ENCODE results near the gene DCAF4. TPM values are rescaled to one million over a fixed set of nuclear protein-coding genes. Genes with fewer than 3 reads are reported as not detected.

Gene DCAF4
- total RNA-seq, 4 donors from 2014 or later = 9.0 to 22.6 (median 19.8) TPM

GRCh38 chr14:72893636-72894322 lies 32.5 kb upstream of the DCAF4 start, which contains the start of gene DPF3:
Gene DPF3 (minus strand): TSS chr14:72894101. CDS start chr14:72894088, 13 bp downstream.
- H3K27ac ChIP-seq = peak within 1 kb of the TSS; percentile 6 to 79 (median 69)
- peaks cover 0 to 37% (median 3%) of the 10 kb centered on the region in 3 donors for H3K4me1 ChIP-seq
- peaks cover 44% of the 10 kb centered on the region for H3K27me3 ChIP-seq
- TF ChIP-seq POLR2AphosphoS5 (IDR thresholded peaks at IDR 0.05) (no peak), POLR2A (IDR thresholded peaks at IDR 0.05) (no peak), EP300 (IDR thresholded peaks at IDR 0.05) (no peak)
- TF ChIP-seq, protein P1, sequence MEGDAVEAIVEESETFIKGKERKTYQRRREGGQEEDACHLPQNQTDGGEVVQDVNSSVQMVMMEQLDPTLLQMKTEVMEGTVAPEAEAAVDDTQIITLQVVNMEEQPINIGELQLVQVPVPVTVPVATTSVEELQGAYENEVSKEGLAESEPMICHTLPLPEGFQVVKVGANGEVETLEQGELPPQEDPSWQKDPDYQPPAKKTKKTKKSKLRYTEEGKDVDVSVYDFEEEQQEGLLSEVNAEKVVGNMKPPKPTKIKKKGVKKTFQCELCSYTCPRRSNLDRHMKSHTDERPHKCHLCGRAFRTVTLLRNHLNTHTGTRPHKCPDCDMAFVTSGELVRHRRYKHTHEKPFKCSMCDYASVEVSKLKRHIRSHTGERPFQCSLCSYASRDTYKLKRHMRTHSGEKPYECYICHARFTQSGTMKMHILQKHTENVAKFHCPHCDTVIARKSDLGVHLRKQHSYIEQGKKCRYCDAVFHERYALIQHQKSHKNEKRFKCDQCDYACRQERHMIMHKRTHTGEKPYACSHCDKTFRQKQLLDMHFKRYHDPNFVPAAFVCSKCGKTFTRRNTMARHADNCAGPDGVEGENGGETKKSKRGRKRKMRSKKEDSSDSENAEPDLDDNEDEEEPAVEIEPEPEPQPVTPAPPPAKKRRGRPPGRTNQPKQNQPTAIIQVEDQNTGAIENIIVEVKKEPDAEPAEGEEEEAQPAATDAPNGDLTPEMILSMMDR (IDR thresholded peaks at IDR 0.05) = no peak
- WGBS, 2 donors (ENCODE audit: low coverage in 1 of 2) = 0% methylated on average over 3 to 15 of the region's 54 CpGs
- H3K4me3 ChIP-seq = peak within 1 kb of the TSS; percentile 72 to 89
- ATAC-seq = peak; percentile 99
- no peaks in the 10 kb centered on the region for H3K36me3 ChIP-seq
- H3K9me3 ChIP-seq = no peaks in the 10 kb centered on the region

DNA sequence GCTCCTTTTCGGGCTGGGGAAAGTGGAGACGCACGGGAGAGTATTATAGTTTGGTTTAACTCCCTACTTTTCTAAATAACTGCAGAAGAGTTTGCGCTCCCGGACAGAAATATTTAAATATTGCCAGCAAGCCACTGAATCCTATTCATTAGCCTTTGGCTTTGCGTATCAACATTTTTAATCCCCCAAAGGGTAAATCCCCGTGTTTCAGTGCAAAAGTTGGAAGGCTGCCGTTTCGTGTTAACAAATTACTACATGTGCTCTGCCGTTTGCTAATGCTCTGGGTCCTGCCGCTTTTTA lies 32.0 kb upstream of the DCAF4 start:
- H3K27ac ChIP-seq = peak overlapping the region; percentile 6 to 79 (median 64)
- H3K9me3 ChIP-seq = no peaks in the 10 kb centered on the region
- H3K36me3 ChIP-seq = no peaks in the 10 kb centered on the region
- 0% methylated on average over 5 to 11 of the region's 11 CpGs for WGBS, 2 donors (ENCODE audit: low coverage in 1 of 2)
- peak overlapping the region; percentile 72 to 89 for H3K4me3 ChIP-seq
- peaks cover 39% of the 10 kb centered on the region for H3K27me3 ChIP-seq
- TF ChIP-seq POLR2AphosphoS5 (IDR thresholded peaks at IDR 0.05) = no peak
- TF ChIP-seq, protein P1 (IDR thresholded peaks at IDR 0.05) = no peak
- no peak for TF ChIP-seq EP300 (IDR thresholded peaks at IDR 0.05)
- no peak for TF ChIP-seq POLR2A (IDR thresholded peaks at IDR 0.05)
- no peak for ATAC-seq
- peaks cover 0 to 37% (median 3%) of the 10 kb centered on the region in 3 donors for H3K4me1 ChIP-seq

DNA sequence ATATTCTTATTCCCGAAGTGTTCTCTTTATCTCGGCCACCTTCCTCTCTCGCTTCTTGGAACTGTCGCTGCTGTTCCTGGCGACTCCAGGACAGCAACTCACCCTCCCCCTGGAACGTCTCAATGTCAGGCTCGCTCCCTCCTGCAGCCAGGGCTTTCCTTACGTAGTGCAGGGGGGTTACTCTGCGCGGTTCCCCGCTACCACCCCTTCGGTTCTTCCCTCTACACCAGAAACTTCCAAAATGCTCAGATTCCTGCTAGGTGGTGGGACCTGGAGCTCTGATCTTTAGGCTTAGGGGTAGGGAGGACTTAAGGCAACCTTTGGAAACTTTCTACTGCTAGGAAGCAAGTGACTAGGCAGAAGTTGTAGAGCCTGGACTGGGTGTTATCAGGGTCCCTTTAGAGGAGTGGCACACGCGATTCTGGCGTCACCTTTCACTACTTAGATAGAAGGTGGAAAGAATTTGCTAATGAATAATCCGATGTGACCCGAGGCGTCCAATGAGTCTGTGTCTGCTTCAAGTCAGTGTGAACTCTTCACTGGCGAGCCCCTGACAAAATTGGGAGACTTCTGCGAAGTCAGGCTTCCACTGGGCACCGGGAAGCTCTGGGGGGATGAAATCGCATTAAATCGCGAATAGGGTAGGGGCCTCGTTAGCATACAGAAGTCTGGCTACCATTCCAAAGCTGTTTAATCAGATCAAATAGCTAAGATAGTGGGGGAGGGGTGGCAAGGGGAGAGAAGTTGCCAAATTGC lies 31.5 kb upstream of the DCAF4 start:
- H3K27ac ChIP-seq = peak overlapping the region; percentile 6 to 79 (median 64)
- peak overlapping the region; percentile 72 to 89 for H3K4me3 ChIP-seq
- H3K9me3 ChIP-seq = no peaks in the 10 kb centered on the region
- peak; percentile 27 for ATAC-seq
- TF ChIP-seq POLR2AphosphoS5 (IDR thresholded peaks at IDR 0.05) = no peak
- TF ChIP-seq POLR2A (IDR thresholded peaks at IDR 0.05) = no peak
- TF ChIP-seq EP300 (IDR thresholded peaks at IDR 0.05) = no peak
- TF ChIP-seq, protein P1 (IDR thresholded peaks at IDR 0.05) = no peak
- H3K27me3 ChIP-seq = peaks cover 34% of the 10 kb centered on the region
- WGBS, 2 donors (ENCODE audit: low coverage in 1 of 2) = 5% methylated on average over 23 of the region's 25 CpGs; no CpG with 5 or more reads in 1 of the 2 donors
- no peaks in the 10 kb centered on the region for H3K36me3 ChIP-seq
- H3K4me1 ChIP-seq = peaks cover 0 to 37% (median 3%) of the 10 kb centered on the region in 3 donors

DNA sequence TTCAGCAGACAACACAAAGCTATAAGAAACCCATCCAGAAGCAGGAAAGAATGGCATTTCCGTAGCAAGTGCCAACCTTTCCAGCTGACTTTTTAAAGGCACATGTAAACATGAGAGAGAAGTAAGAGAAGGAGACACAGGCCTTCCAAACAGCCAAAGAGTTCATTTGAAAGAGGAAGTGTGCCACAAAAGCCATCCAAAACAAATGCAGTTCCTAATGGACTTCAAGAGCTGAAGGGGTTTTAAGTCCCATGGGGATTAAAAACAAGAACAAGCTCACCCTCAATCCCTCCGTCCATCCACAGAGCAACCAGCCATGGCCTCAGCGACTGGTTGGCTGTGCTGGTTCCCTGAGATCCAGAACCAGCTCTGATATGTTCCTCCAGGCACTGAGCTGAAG lies 27.8 kb upstream of the DCAF4 start:
- Histone ChIP-seq H3K27me3 (peaks cover 10% of the 10 kb centered on the region), H3K4me3 (no peak overlapping the region), H3K9me3 (no peaks in the 10 kb centered on the region), H3K27ac (no peak overlapping the region), H3K36me3 (no peaks in the 10 kb centered on the region), H3K4me1 (peaks cover 0 to 13% (median 3%) of the 10 kb centered on the region in 3 donors)
- ATAC-seq = no peak
- 0 to 58% methylated on average over 1 to 3 of the region's 3 CpGs for WGBS, 2 donors (ENCODE audit: low coverage in 1 of 2)
- TF ChIP-seq POLR2A (IDR thresholded peaks at IDR 0.05) (no peak), POLR2AphosphoS5 (IDR thresholded peaks at IDR 0.05) (no peak), EP300 (IDR thresholded peaks at IDR 0.05) (no peak)
- TF ChIP-seq, protein P1 (IDR thresholded peaks at IDR 0.05) = no peak

Measured in gastroesophageal sphincter (tissue), 4 donors.